H1 (cell line): ENCODE measurements around the gene ENDOU. TPM values are rescaled to one million over a fixed set of nuclear protein-coding genes. Genes with fewer than 3 reads are reported as not detected.

Source experiments
- CTCF ChIA-PET: fragments of 300-600 bp; sonication (Branson Sonifier 250); formaldehyde crosslinking; loops from one replicate; lab custom pipeline; 2021; ENCODE audit not compliant: partially characterized antibody; lab: Charles Lee
- POLR2A ChIA-PET: fragments of 300-600 bp; sonication (Branson Sonifier 250); formaldehyde crosslinking; loops from one replicate; lab custom pipeline; 2021; ENCODE audit warnings: inconsistent platforms; ENCODE audit not compliant: partially characterized antibody; lab: Charles Lee
- DNase-seq, 2 experiments: peaks; one replicate each; pipeline versions ENCODE4 v3.0.0 to v3.0.0-alpha.2; 2010 to 2022; ENCODE audit warnings: low spot score in 2 of 2, low read depth in 1 of 2, mixed read lengths in 1 of 2
- FAIRE-seq: peaks from 2 replicates; lab custom pipeline; 2011; peaks lifted over from hg19 to GRCh38; lab: Jason Lieb, UNC
- H2AFZ ChIP-seq: 2 replicates; pipeline ENCODE4 v1.8.1; 2012; ENCODE audit warnings: low read length, inconsistent platforms
- H2AK5ac ChIP-seq: 2 replicates; pipeline ENCODE4 v1.6.1; 2013; ENCODE audit warnings: low read depth, low read length
- H2BK120ac ChIP-seq: replicated peaks from 2 replicates; pipeline ENCODE3; 2013; ENCODE audit warnings: low read depth, low read length, inconsistent platforms
- H2BK12ac ChIP-seq: 2 replicates; pipeline ENCODE4 v1.6.1; 2013; ENCODE audit warnings: low read depth, low read length
- H2BK15ac ChIP-seq: 2 replicates; pipeline ENCODE4 v1.6.1; 2013; ENCODE audit warnings: low read length
- H2BK20ac ChIP-seq: 2 replicates; pipeline ENCODE4 v1.6.1; 2013; ENCODE audit warnings: low read length
- H2BK5ac ChIP-seq: 2 replicates; pipeline ENCODE4 v1.6.1; 2013; ENCODE audit warnings: low read depth, low read length
- H3K14ac ChIP-seq: 2 replicates; pipeline ENCODE4 v1.6.1; 2013; ENCODE audit warnings: inconsistent platforms; ENCODE audit not compliant: insufficient read length
- H3K18ac ChIP-seq: 2 replicates; pipeline ENCODE4 v1.6.1; 2013; ENCODE audit warnings: low read length; ENCODE audit errors: extremely low read depth
- H3K23ac ChIP-seq: 2 replicates; pipeline ENCODE4 v1.6.1; 2013; ENCODE audit warnings: inconsistent platforms; ENCODE audit not compliant: insufficient read length
- H3K23me2 ChIP-seq: 2 replicates; pipeline ENCODE4 v1.6.1; 2013; ENCODE audit warnings: low read depth, low read length
- H3K27ac ChIP-seq: 2 replicates; pipeline ENCODE4 v1.6.1; 2011; ENCODE audit warnings: low read depth, low read length, inconsistent platforms
- H3K27me3 ChIP-seq, 4 experiments: replicated peaks in 1 of 4; 1 replicate in 1 of 4; 2 replicates in 3 of 4; pipeline versions ENCODE4 v1.6.1 to v1.8.1; 2011 to 2013; ENCODE audit warnings: low read length in 3 of 4, mild to moderate bottlenecking in 3 of 4, inconsistent platforms in 2 of 4, mixed read lengths in 2 of 4, moderate library complexity in 1 of 4; ENCODE audit not compliant: control insufficient read depth in 3 of 4, insufficient read depth in 3 of 4; ENCODE audit errors: extremely low read depth in 1 of 4
- H3K36me3 ChIP-seq, 4 experiments: 2 replicates each; pipeline versions ENCODE4 v1.6.1 to v1.8.1; 2011 to 2013; ENCODE audit warnings: mild to moderate bottlenecking in 4 of 4, low read length in 3 of 4, moderate library complexity in 2 of 4, control low read depth in 1 of 4, inconsistent platforms in 1 of 4; ENCODE audit not compliant: insufficient read depth in 4 of 4, control insufficient read depth in 2 of 4
- H3K4ac ChIP-seq: replicated peaks from 2 replicates; pipeline ENCODE3; 2013; ENCODE audit warnings: low read length, low read depth, mixed read lengths, inconsistent platforms; ENCODE audit not compliant: insufficient read length
- H3K4me1 ChIP-seq, 4 experiments: replicated peaks in 1 of 4; 1 replicate in 1 of 4; 2 replicates in 3 of 4; pipeline versions ENCODE4 v1.6.1 to v1.8.1; 2011 to 2013; ENCODE audit warnings: low read length in 3 of 4, inconsistent platforms in 2 of 4, mixed read lengths in 1 of 4; ENCODE audit not compliant: insufficient read depth in 4 of 4, control insufficient read depth in 3 of 4
- H3K4me2 ChIP-seq, 2 experiments: 2 replicates each; pipeline versions ENCODE4 v1.6.1 to v1.8.1; 2011 to 2013; ENCODE audit warnings: low read depth in 2 of 2, low read length in 2 of 2, control low read depth in 1 of 2, inconsistent platforms in 1 of 2, mild to moderate bottlenecking in 1 of 2; ENCODE audit not compliant: insufficient read depth in 1 of 2
- H3K4me3 ChIP-seq, 4 experiments: fragments of 200-600, 300-600 bp in 1 of 4; sonication (generic), shearing (Covaris generic), sonication (Bioruptor Twin) in 1 of 4; 2 replicates each; pipeline versions ENCODE4 v1.5.1 to v1.8.1; 2011 to 2016; ENCODE audit warnings: low read length in 4 of 4, low read depth in 3 of 4, control low read depth in 2 of 4, inconsistent platforms in 2 of 4, mild to moderate bottlenecking in 2 of 4, mixed read lengths in 1 of 4, moderate library complexity in 1 of 4; ENCODE audit not compliant: insufficient read depth in 2 of 4; ENCODE audit errors: extremely low read depth in 1 of 4
- H3K56ac ChIP-seq: replicated peaks from 2 replicates; pipeline ENCODE3; 2013; ENCODE audit warnings: low read depth, mild to moderate bottlenecking, mixed read lengths, low read length, inconsistent platforms; ENCODE audit not compliant: insufficient read length
- H3K79me1 ChIP-seq: 2 replicates; pipeline ENCODE4 v1.6.1; 2013; ENCODE audit warnings: low read depth, low read length, control low read depth
- H3K79me2 ChIP-seq, 2 experiments: 2 replicates each; pipeline versions ENCODE4 v1.6.1 to v1.8.1; 2012 to 2013; ENCODE audit warnings: low read length in 2 of 2, mild to moderate bottlenecking in 2 of 2, inconsistent platforms in 1 of 2; ENCODE audit not compliant: insufficient read depth in 2 of 2, control insufficient read depth in 1 of 2
- H3K9ac ChIP-seq, 4 experiments: replicated peaks in 1 of 4; 1 replicate in 1 of 4; 2 replicates in 3 of 4; pipeline versions ENCODE4 v1.6.1 to v1.8.1; 2011 to 2013; ENCODE audit warnings: low read depth in 3 of 4, low read length in 3 of 4, control low read depth in 2 of 4, mild to moderate bottlenecking in 2 of 4, moderate library complexity in 2 of 4, inconsistent platforms in 1 of 4; ENCODE audit errors: extremely low read depth in 1 of 4
- H3K9me3 ChIP-seq, 2 experiments: 2 replicates each; pipeline versions ENCODE4 v1.6.1 to v1.8.1; 2012 to 2013; ENCODE audit warnings: mild to moderate bottlenecking in 2 of 2, moderate library complexity in 2 of 2, control low read depth in 1 of 2, inconsistent platforms in 1 of 2, low read depth in 1 of 2, low read length in 1 of 2, mixed read lengths in 1 of 2; ENCODE audit not compliant: insufficient read depth in 2 of 2
- H4K20me1 ChIP-seq, 2 experiments: replicated peaks in 1 of 2; 2 replicates each; pipeline versions ENCODE3 to v1.8.1; 2011 to 2013; ENCODE audit warnings: inconsistent platforms in 2 of 2, low read length in 2 of 2, mild to moderate bottlenecking in 1 of 2; ENCODE audit not compliant: insufficient read depth in 2 of 2, control insufficient read depth in 1 of 2
- H4K5ac ChIP-seq: 2 replicates; pipeline ENCODE4 v1.6.1; 2013; ENCODE audit warnings: low read length, low read depth, mixed read lengths, inconsistent platforms; ENCODE audit not compliant: insufficient read length
- H4K8ac ChIP-seq: 2 replicates; pipeline ENCODE4 v1.8.0; 2013; ENCODE audit warnings: mild to moderate bottlenecking, moderate library complexity, low read length, inconsistent platforms; ENCODE audit not compliant: insufficient read depth; ENCODE audit errors: extremely low read depth
- H4K91ac ChIP-seq: replicated peaks from 2 replicates; pipeline ENCODE3; 2013; ENCODE audit warnings: low read length, mixed read lengths, inconsistent platforms; ENCODE audit not compliant: insufficient read length
- CHD1 ChIP-seq: IDR thresholded peaks from 2 replicates; pipeline ENCODE4 v1.6.1; 2012; ENCODE audit warnings: low read depth, low read length, improper control_type of control experiment
- CREB1 ChIP-seq: IDR thresholded peaks from 2 replicates; pipeline ENCODE4 v1.6.1; 2012; ENCODE audit warnings: inconsistent platforms
- NRF1 ChIP-seq: IDR thresholded peaks from 2 replicates; pipeline ENCODE4 v1.6.1; 2011; ENCODE audit warnings: mild to moderate bottlenecking, low read depth, low read length, improper control_type of control experiment
- POLR2A ChIP-seq, 2 experiments: IDR thresholded peaks; 1 replicate in 1 of 2; 2 replicates in 1 of 2; pipeline ENCODE4 v1.6.1; 2011; ENCODE audit warnings: low read depth in 2 of 2, low read length in 2 of 2, mild to moderate bottlenecking in 2 of 2; ENCODE audit errors: control extremely low read depth in 1 of 2
- SP1 ChIP-seq: IDR thresholded peaks from 2 replicates; pipeline ENCODE4 v1.6.1; 2011; ENCODE audit warnings: low read depth, low read length
- TBP ChIP-seq: IDR thresholded peaks from 2 replicates; pipeline ENCODE4 v1.6.1; 2011; ENCODE audit warnings: low read depth, low read length, improper control_type of control experiment
- ZNF274 ChIP-seq: IDR thresholded peaks from 2 replicates; pipeline ENCODE4 v1.7.0; 2012; ENCODE audit warnings: low read length, borderline replicate concordance; ENCODE audit errors: extremely low read depth
- WGBS, 2 experiments: shearing (Covaris generic) in 1 of 2; methylation state at CpG; one replicate each; pipeline versions ENCODE4 v1.1.6 to v1.1.7; 2013 to 2015; ENCODE audit warnings: low lambda C conversion rate in 2 of 2, mixed read lengths in 2 of 2, inconsistent platforms in 1 of 2, low coverage in 1 of 2, missing lambda C conversion rate in 1 of 2; ENCODE audit not compliant: insufficient replicate concordance in 2 of 2, insufficient coverage in 1 of 2, insufficient read length in 1 of 2; ENCODE audit errors: extremely low coverage in 1 of 2, missing lambda C conversion rate in 1 of 2; 5-methylcytosine and 5-hydroxymethylcytosine counted together
- polyA plus RNA-seq, 7 experiments: library from polyadenylated mRNA; depleted of rRNA in 3 of 7; stranded (reverse) in 5 of 7; unstranded in 2 of 7; fragments of >200 nt in 5 of 7; fragments of 200-250 nt in 2 of 7; gene quantifications; 1 replicate in 5 of 7; 2 replicates in 1 of 7; 4 replicates in 1 of 7; pipeline versions ENCODE4 v1.2.1 to v1.2.3, GENCODE V29; 2011 to 2013; ENCODE audit warnings: missing spikeins in 2 of 7, mixed read lengths in 2 of 7
- total RNA-seq: library from RNA; stranded (reverse); fragmentation: NEBNext Ultra II Directional; extraction: Animal tissue kit (Norgen Biotek cat#: 25700); gene quantifications from 2 replicates; pipeline ENCODE4 v1.2.1, GENCODE V29; 2021

The ENDOU gene
- total and polyA plus RNA-seq, 2 of the 8 experiments (the other 6 are each of a cell fraction or from before 2014, with no cell fraction given), result not detected

- CTCF ChIA-PET, result interaction anchor here (0.8 to 64.6 kb wide), 8 partner anchors 6 to 95 kb away, joined by 3 to 2442 read pairs (median 378); partner anchors contain the start of genes ENDOU, RAPGEF3 and SLC48A1
- Histone ChIP-seq H3K4ac (no peak overlapping the region), H3K9me3 (no peaks in the 10 kb centered on the region), H3K79me2 (no peaks in the 10 kb centered on the region), H3K9ac (no peak overlapping the region), H2BK120ac (no peak overlapping the region), H3K23me2 (no peaks in the 10 kb centered on the region; the same call in 1 of the 2 replicates), H3K36me3 (no peaks in the 10 kb centered on the region), H4K20me1 (no peaks in the 10 kb centered on the region), H3K4me1 (peaks cover 0 to 10% (median 2%) of the 10 kb centered on the region in 4 experiments; a peak in 4 of 7 replicates), H3K56ac (no peak overlapping the region), H4K91ac (no peak overlapping the region), H3K79me1 (no peaks in the 10 kb centered on the region), H3K23ac (no peak overlapping the region), H3K18ac (no peak overlapping the region), H2AFZ (no peak overlapping the region), H3K27ac (no peak overlapping the region), H3K4me2 (no peak overlapping the region), H2AK5ac (no peak overlapping the region), H3K14ac (no peak overlapping the region), H2BK12ac (0 out of 2 replicates have a peak overlapping the region, but pooled peaks have one; percentile 27), H4K8ac (no peak overlapping the region; the same call in 1 of the 2 replicates), H2BK15ac (no peak overlapping the region), H3K27me3 (no peaks in the 10 kb centered on the region), H3K4me3 (no peak overlapping the region), H2BK20ac (no peak overlapping the region), H4K5ac (no peak overlapping the region), H2BK5ac (peak overlapping the region; percentile 24; the same call in 1 of the 2 replicates)
- no peak for FAIRE-seq
- POLR2A ChIA-PET, result interaction anchor here (0.9 to 7.4 kb wide), 3 partner anchors 10 to 36 kb away, joined by 4 to 79 read pairs (median 62); partner anchors contain the start of gene SLC48A1
- DNase-seq, result no peak
- 85% methylated on average over 16 of the region's 16 CpGs; no CpG with 5 or more reads in 1 of the 2 experiments for WGBS, 2 experiments
- TF ChIP-seq CREB1, result no peak
- no peak for TF ChIP-seq CHD1
- TF ChIP-seq NRF1, result no peak
- no peak for TF ChIP-seq SP1
- no peak for TF ChIP-seq TBP
- no peak for TF ChIP-seq POLR2A (IDR thresholded peaks at IDR 0.05; ENCODE audit: control extremely low read depth in 1 of 2, low read depth in 2 of 2, low read length in 2 of 2)
- TF ChIP-seq ZNF274, result no peak
Measured at GRCh38 chr12:47745485-47746041, 20.3 kb upstream of the ENDOU start.
